ENCODE data around the gene F12. TPM values are rescaled to one million over a fixed set of nuclear protein-coding genes. Genes with fewer than 3 reads are reported as not detected.
A peak's percentile ranks its signal among the peaks of the same experiment; 100 is the strongest.

F12 gene
- polyA plus RNA-seq, 3 donors = 1.4 to 5.5 (median 1.5) TPM

- no peaks in the 10 kb centered on the region for H3K27me3 ChIP-seq (ENCODE audit: control insufficient read depth in 2 of 2, insufficient read depth in 2 of 2, low read length in 2 of 2)
- H3K27ac ChIP-seq (ENCODE audit: low read depth in 1 of 2, low read length in 2 of 2) = peak overlapping the region; percentile 98 to 100
- 27% methylated on average over 4 of the region's 10 CpGs for WGBS (ENCODE audit: insufficient coverage)
- Mint-ChIP-seq H3K9me3 (no peaks in the 10 kb centered on the region), H3K4me3 (peak overlapping the region; percentile 95), H3K4me1 (peaks cover 58% of the 10 kb centered on the region), H3K36me3 (peaks cover 27 to 56% of the 10 kb centered on the region in 2 donors), H3K27ac (peak overlapping the region; percentile 99 to 100 (median 99)), H3K27me3 (ENCODE audit: low read depth in 3 of 3) (peaks cover 0 to 1% (median 0%) of the 10 kb centered on the region in 3 donors)
- H3K79me2 ChIP-seq (ENCODE audit: insufficient read depth, low read length) = peaks cover 67% of the 10 kb centered on the region
- peak overlapping the region; percentile 100 for H3K4me2 ChIP-seq (replicated peaks; ENCODE audit: extremely low read depth, low read length, poor library complexity, severe bottlenecking)
- peak overlapping the region; percentile 80 to 99 (median 95) for H3K4me3 ChIP-seq (replicated peaks in 1 of 3; ENCODE audit: low read depth in 2 of 3, low read length in 3 of 3)
- DNase-seq = peak in 2 of 3 donors; percentile 45 to 54
- no peak for TF ChIP-seq CTCF (IDR thresholded peaks at IDR 0.05)
- no peak overlapping the region for H2AFZ ChIP-seq (ENCODE audit: insufficient read depth, low read depth, low read length, poor library complexity, severe bottlenecking)
- no peaks in the 10 kb centered on the region for H3K9me3 ChIP-seq (replicated peaks in 1 of 2; ENCODE audit: control insufficient read depth in 1 of 2, insufficient read depth in 1 of 2, low read length in 2 of 2)
- intact Hi-C loops (cut with micrococcal nuclease) = loop anchor here in 1 of 2 donors (2.0 to 5.0 kb wide), 3 partner anchors 24 to 36 kb away; no protein-coding TSS in a partner anchor
- H3K9ac ChIP-seq (ENCODE audit: insufficient read depth, low read length, poor library complexity, severe bottlenecking) = peak overlapping the region; percentile 98
- H3K36me3 ChIP-seq (replicated peaks in 1 of 2; ENCODE audit: control insufficient read depth in 1 of 2, insufficient read depth in 2 of 2, low read length in 2 of 2) = peaks cover 32 to 39% of the 10 kb centered on the region in 2 donors
- peaks cover 45% of the 10 kb centered on the region for H4K20me1 ChIP-seq (ENCODE audit: insufficient read depth, low read length)
- peaks cover 69 to 81% of the 10 kb centered on the region in 2 donors for H3K4me1 ChIP-seq (ENCODE audit: control insufficient read depth in 1 of 2, insufficient read depth in 2 of 2, low read length in 2 of 2)
These were observed 19.3 kb upstream of the F12 start for GRCh38 chr5:177428574-177429217.

GRCh38 chr5:177427919-177428573, 18.7 kb upstream of the F12 start:
- H3K79me2 ChIP-seq (ENCODE audit: insufficient read depth, low read length) = peaks cover 60% of the 10 kb centered on the region
- Mint-ChIP-seq H3K4me3 (peak overlapping the region; percentile 95), H3K4me1 (peaks cover 56% of the 10 kb centered on the region), H3K36me3 (peaks cover 22 to 50% of the 10 kb centered on the region in 2 donors), H3K27ac (peak overlapping the region; percentile 99 to 100 (median 99)), H3K27me3 (ENCODE audit: low read depth in 3 of 3) (peaks cover 0 to 1% (median 0%) of the 10 kb centered on the region in 3 donors), H3K9me3 (no peaks in the 10 kb centered on the region)
- H3K27me3 ChIP-seq (ENCODE audit: control insufficient read depth in 2 of 2, insufficient read depth in 2 of 2, low read length in 2 of 2) = no peaks in the 10 kb centered on the region
- no peak for TF ChIP-seq CTCF (IDR thresholded peaks at IDR 0.05)
- DNase-seq = peak; percentile 65 to 72 (median 66)
- H3K4me2 ChIP-seq (replicated peaks; ENCODE audit: extremely low read depth, low read length, poor library complexity, severe bottlenecking) = peak overlapping the region; percentile 100
- peaks cover 66 to 75% of the 10 kb centered on the region in 2 donors for H3K4me1 ChIP-seq (ENCODE audit: control insufficient read depth in 1 of 2, insufficient read depth in 2 of 2, low read length in 2 of 2)
- H3K27ac ChIP-seq (ENCODE audit: low read depth in 1 of 2, low read length in 2 of 2) = peak overlapping the region; percentile 98 to 100
- intact Hi-C loops (cut with micrococcal nuclease) = loop anchor here (2.0 to 5.0 kb wide), 4 partner anchors 23 to 67 kb away; no protein-coding TSS in a partner anchor
- no peak overlapping the region for H2AFZ ChIP-seq (ENCODE audit: insufficient read depth, low read depth, low read length, poor library complexity, severe bottlenecking)
- H4K20me1 ChIP-seq (ENCODE audit: insufficient read depth, low read length) = peaks cover 39% of the 10 kb centered on the region
- H3K9ac ChIP-seq (ENCODE audit: insufficient read depth, low read length, poor library complexity, severe bottlenecking) = peak overlapping the region; percentile 98
- H3K9me3 ChIP-seq (replicated peaks in 1 of 2; ENCODE audit: control insufficient read depth in 1 of 2, insufficient read depth in 1 of 2, low read length in 2 of 2) = no peaks in the 10 kb centered on the region
- WGBS (ENCODE audit: insufficient coverage) = 15% methylated on average over 10 of the region's 11 CpGs
- H3K36me3 ChIP-seq (replicated peaks in 1 of 2; ENCODE audit: control insufficient read depth in 1 of 2, insufficient read depth in 2 of 2, low read length in 2 of 2) = peaks cover 25 to 32% of the 10 kb centered on the region in 2 donors
- H3K4me3 ChIP-seq (replicated peaks in 1 of 3; ENCODE audit: low read depth in 2 of 3, low read length in 3 of 3) = peak overlapping the region; percentile 80 to 99 (median 95)
